SK-N-MC (cell line): Measurements from ENCODE around the gene IL17RA.

ENCODE experiments used
- EZH2 ChIP-seq: fragments of 200-600 bp; sonication (generic); IDR thresholded peaks from one replicate; pipeline ENCODE4 v1.6.1; 2017; ENCODE audit warnings: antibody characterized with exemption
- FOXP2 ChIP-seq: optimal IDR thresholded peaks from 2 replicates; pipeline ENCODE3; 2011; ENCODE audit warnings: mild to moderate bottlenecking, moderate library complexity; ENCODE audit not compliant: insufficient read depth; ENCODE audit errors: extremely low read length, control extremely low read depth
- POLR2AphosphoS5 ChIP-seq: IDR thresholded peaks from 2 replicates; pipeline ENCODE4 v1.6.1; 2012; ENCODE audit warnings: mild to moderate bottlenecking, low read depth, low read length, borderline replicate concordance

- no peak for TF ChIP-seq EZH2
- no peak for TF ChIP-seq POLR2AphosphoS5
- TF ChIP-seq FOXP2 = no peak
Observed at GRCh38 chr22:17109113-17109865, 24.5 kb downstream of the IL17RA start.
